Keratinocyte (primary cell): ENCODE measurements around the gene SUN1. TPM values are rescaled to one million over a fixed set of nuclear protein-coding genes. Genes with fewer than 3 reads are reported as not detected.
"Not testable (repeated sequence)": the region's sequence is repeated elsewhere in the genome, so short reads cannot be mapped to it uniquely, and the experiment has no call there.

Experiments used
- DNase-seq: peaks from one replicate; pipeline ENCODE4 v3.0.0-alpha.2; 2011; ENCODE audit warnings: low read depth, missing footprints, low spot score
- FAIRE-seq: peaks from 2 replicates; lab custom pipeline; 2011; peaks lifted over from hg19 to GRCh38; lab: Jason Lieb, UNC
- H2AFZ ChIP-seq: 2 replicates; pipeline ENCODE4 v1.6.0; 2012; ENCODE audit warnings: low read length, control low read depth, inconsistent platforms; ENCODE audit not compliant: control insufficient read depth
- H3K27ac ChIP-seq: 2 replicates; pipeline ENCODE4 v1.5.1; 2011; ENCODE audit warnings: low read length; ENCODE audit not compliant: control insufficient read depth, insufficient read depth
- H3K27me3 ChIP-seq: 3 replicates; pipeline ENCODE4 v1.6.0; 2011; ENCODE audit warnings: low read length; ENCODE audit not compliant: control insufficient read depth, insufficient read depth; ENCODE audit errors: extremely low read depth
- H3K36me3 ChIP-seq, 2 experiments: 2 replicates in 1 of 2; 3 replicates in 1 of 2; pipeline ENCODE4 v1.5.1; 2011; ENCODE audit warnings: low read length in 2 of 2, mild to moderate bottlenecking in 1 of 2; ENCODE audit not compliant: control insufficient read depth in 2 of 2, insufficient read depth in 2 of 2; ENCODE audit errors: extremely low read depth in 1 of 2
- H3K4me1 ChIP-seq: 3 replicates; pipeline ENCODE4 v1.5.1; 2011; ENCODE audit warnings: low read length; ENCODE audit not compliant: control insufficient read depth, insufficient read depth; ENCODE audit errors: extremely low read depth
- H3K4me2 ChIP-seq: 3 replicates; pipeline ENCODE4 v1.6.0; 2011; ENCODE audit warnings: low read depth, low read length; ENCODE audit not compliant: control insufficient read depth, insufficient read depth; ENCODE audit errors: extremely low read depth
- H3K4me3 ChIP-seq, 3 experiments: fragments of 200-600 bp in 1 of 3; sonication (generic) in 1 of 3; 2 replicates in 2 of 3; 3 replicates in 1 of 3; pipeline ENCODE4 v1.5.1; 2011 to 2016; ENCODE audit warnings: low read length in 3 of 3, mild to moderate bottlenecking in 3 of 3, control low read depth in 2 of 3, inconsistent platforms in 1 of 3, low read depth in 1 of 3, mixed read lengths in 1 of 3, mixed run types in 1 of 3, moderate library complexity in 1 of 3; ENCODE audit not compliant: control insufficient read depth in 2 of 3, insufficient read depth in 2 of 3; ENCODE audit errors: extremely low read depth in 1 of 3
- H3K79me2 ChIP-seq: 2 replicates; pipeline ENCODE4 v1.6.0; 2012; ENCODE audit warnings: low read length; ENCODE audit not compliant: control insufficient read depth, insufficient read depth
- H3K9ac ChIP-seq: 3 replicates; pipeline ENCODE4 v1.6.0; 2011; ENCODE audit warnings: low read length; ENCODE audit not compliant: control insufficient read depth, insufficient read depth; ENCODE audit errors: extremely low read depth
- H3K9me1 ChIP-seq: 3 replicates; pipeline ENCODE4 v1.6.0; 2011; ENCODE audit warnings: low read length; ENCODE audit not compliant: control insufficient read depth, insufficient read depth; ENCODE audit errors: extremely low read depth
- H3K9me3 ChIP-seq: 2 replicates; pipeline ENCODE4 v1.5.1; 2012; ENCODE audit warnings: low read depth, low read length; ENCODE audit not compliant: control insufficient read depth
- H4K20me1 ChIP-seq: 3 replicates; pipeline ENCODE4 v1.6.0; 2011; ENCODE audit warnings: low read length; ENCODE audit not compliant: control insufficient read depth, insufficient read depth; ENCODE audit errors: extremely low read depth
- CTCF ChIP-seq, 3 experiments: IDR thresholded peaks in 1 of 3; conservative IDR thresholded peaks in 1 of 3; optimal IDR thresholded peaks in 1 of 3; 2 replicates in 2 of 3; 3 replicates in 1 of 3; pipeline versions ENCODE3 to v1.5.1; 2011; ENCODE audit warnings: low read length in 3 of 3, mild to moderate bottlenecking in 3 of 3, moderate library complexity in 2 of 3, control low read depth in 1 of 3, inconsistent platforms in 1 of 3; ENCODE audit not compliant: insufficient read depth in 2 of 3; ENCODE audit errors: extremely low read depth in 1 of 3
- EZH2 ChIP-seq: IDR thresholded peaks from one replicate; pipeline ENCODE4 v1.6.1; 2012; ENCODE audit warnings: inconsistent platforms, mild to moderate bottlenecking, low read length, moderate library complexity
- dilution Hi-C: fragments of 300-500 bp; cut with MboI; formaldehyde crosslinking; loops from one replicate; pipeline ENCODE4 v1.7.0; 2020; ENCODE audit warnings: low sequenced_read_pairs; ENCODE audit not compliant: extremely low pct_ligation_motif_present
- polyA plus RNA-seq, 5 experiments: library from polyadenylated mRNA; depleted of rRNA in 3 of 5; stranded (reverse) in 3 of 5; stranded (forward) in 1 of 5; unstranded in 1 of 5; fragments of >200 nt; gene quantifications; 1 replicate in 1 of 5; 2 replicates in 3 of 5; 3 replicates in 1 of 5; pipeline versions ENCODE4 v1.2.1 to v1.2.3, GENCODE V29; 2011 to 2012; ENCODE audit warnings: missing spikeins in 2 of 5, low read depth in 1 of 5, low replicate concordance in 1 of 5

The SUN1 gene
- polyA plus RNA-seq, 1 donor (not counting 4 experiments of a cell fraction or from before 2014, with no cell fraction given) = 166 TPM

DNA sequence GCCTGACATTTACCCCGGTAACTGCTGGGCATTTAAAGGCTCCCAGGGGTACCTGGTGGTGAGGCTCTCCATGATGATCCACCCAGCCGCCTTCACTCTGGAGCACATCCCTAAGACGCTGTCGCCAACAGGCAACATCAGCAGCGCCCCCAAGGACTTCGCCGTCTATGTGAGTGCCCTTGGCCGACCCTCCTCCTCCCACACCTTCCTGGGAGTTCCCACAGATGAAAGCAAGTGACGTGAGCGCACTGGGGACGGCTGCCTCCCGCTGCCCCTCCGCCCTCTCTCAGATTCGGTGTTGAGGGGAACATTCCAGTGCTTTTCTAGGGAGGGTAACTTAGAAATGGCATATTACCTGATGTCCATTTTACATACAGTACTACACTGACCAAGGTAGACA, 37.1 kb downstream of the SUN1 start:
- H3K79me2 ChIP-seq = peaks cover 9% of the 10 kb centered on the region
- H3K36me3 ChIP-seq = peaks cover 21 to 27% of the 10 kb centered on the region in 2 experiments
- H3K27ac ChIP-seq = no peak overlapping the region
- dilution Hi-C loops = no loop called here
- H3K9ac ChIP-seq = no peak overlapping the region
- H3K9me1 ChIP-seq = no peaks in the 10 kb centered on the region
- peaks cover 19% of the 10 kb centered on the region for H3K4me1 ChIP-seq
- no peaks in the 10 kb centered on the region for H4K20me1 ChIP-seq
- H3K9me3 ChIP-seq = no peaks in the 10 kb centered on the region
- H2AFZ ChIP-seq = no peak overlapping the region
- TF ChIP-seq EZH2 (no peak), CTCF (optimal IDR thresholded peaks at IDR 0.05 in 1 of 3, IDR thresholded peaks at IDR 0.05 in 1 of 3, conservative IDR thresholded peaks at IDR 0.05 in 1 of 3; ENCODE audit: extremely low read depth in 1 of 3, insufficient read depth in 2 of 3, low read length in 3 of 3) (no peak)
- H3K4me2 ChIP-seq = no peak overlapping the region
- H3K27me3 ChIP-seq = no peaks in the 10 kb centered on the region
- FAIRE-seq = no peak
- DNase-seq = no peak
- H3K4me3 ChIP-seq = no peak overlapping the region

DNA sequence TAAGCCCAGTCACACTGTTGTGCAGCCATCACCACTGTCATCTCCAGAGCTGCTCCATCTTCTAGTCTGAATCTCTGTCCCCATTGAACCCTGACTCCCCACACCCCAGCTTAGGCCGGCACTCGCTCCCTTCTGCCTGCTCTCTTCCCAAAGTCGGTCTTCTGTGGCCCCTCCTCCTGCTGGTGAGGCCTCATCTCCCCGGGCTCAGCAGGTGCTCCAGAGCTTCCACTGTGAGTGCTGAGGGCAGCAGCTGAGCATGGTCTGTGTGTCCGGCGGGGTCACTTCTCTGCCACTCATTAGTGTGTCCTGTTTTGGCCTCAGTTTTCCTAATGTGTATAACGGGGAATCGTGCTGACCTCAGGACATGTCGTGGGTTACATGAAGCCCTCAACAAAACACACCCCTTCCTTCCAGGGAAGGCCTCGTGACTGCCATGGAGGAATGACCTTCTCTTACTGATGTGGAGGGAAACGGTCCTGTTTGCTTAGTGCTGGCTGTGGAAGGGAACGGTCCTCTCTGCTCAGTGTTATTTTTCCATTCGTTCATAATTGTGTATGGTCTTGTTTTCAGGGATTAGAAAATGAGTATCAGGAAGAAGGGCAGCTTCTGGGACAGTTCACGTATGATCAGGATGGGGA, 39.7 kb downstream of the SUN1 start:
- no peak overlapping the region for H2AFZ ChIP-seq
- DNase-seq (no peak), FAIRE-seq (no peak)
- peaks cover 11% of the 10 kb centered on the region for H3K79me2 ChIP-seq
- H3K9me3 ChIP-seq = no peaks in the 10 kb centered on the region
- no peak overlapping the region for H3K27ac ChIP-seq
- dilution Hi-C loops = no loop called here
- TF ChIP-seq EZH2 (no peak), CTCF (optimal IDR thresholded peaks at IDR 0.05 in 1 of 3, IDR thresholded peaks at IDR 0.05 in 1 of 3, conservative IDR thresholded peaks at IDR 0.05 in 1 of 3; ENCODE audit: extremely low read depth in 1 of 3, insufficient read depth in 2 of 3, low read length in 3 of 3) (no peak)
- no peak overlapping the region for H3K9ac ChIP-seq
- no peaks in the 10 kb centered on the region for H3K27me3 ChIP-seq
- H3K4me2 ChIP-seq = no peak overlapping the region
- H3K9me1 ChIP-seq = no peaks in the 10 kb centered on the region
- H3K4me1 ChIP-seq = peaks cover 16% of the 10 kb centered on the region
- peaks cover 17 to 21% of the 10 kb centered on the region in 2 experiments for H3K36me3 ChIP-seq
- no peak overlapping the region for H3K4me3 ChIP-seq
- no peaks in the 10 kb centered on the region for H4K20me1 ChIP-seq

DNA sequence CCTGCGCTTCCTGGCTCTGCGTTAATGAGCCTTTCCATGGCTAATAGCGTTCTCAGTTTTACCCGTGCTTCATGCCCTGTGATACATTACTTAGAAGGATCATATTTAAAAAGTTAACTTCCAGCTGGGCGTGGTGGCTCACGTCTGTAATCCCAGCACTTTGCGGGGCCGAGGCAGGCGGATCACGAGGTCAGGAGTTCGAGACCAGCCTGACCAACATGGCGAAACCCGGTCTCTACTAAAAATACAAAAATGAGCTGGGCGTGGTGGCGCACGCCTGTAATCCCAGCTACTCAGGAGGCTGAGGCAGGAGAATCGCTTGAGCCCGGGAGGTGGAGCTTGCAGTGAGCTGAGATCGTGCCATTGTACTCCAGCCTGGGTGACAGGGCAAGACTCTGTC, 40.4 kb downstream of the SUN1 start:
- FAIRE-seq, dilution Hi-C loops, H2AFZ ChIP-seq, H4K20me1 ChIP-seq, H3K27ac ChIP-seq, DNase-seq, H3K27me3 ChIP-seq, H3K9ac ChIP-seq, H3K4me1 ChIP-seq, H3K9me1 ChIP-seq, H3K4me2 ChIP-seq, H3K4me3 ChIP-seq, H3K9me3 ChIP-seq: not testable (repeated sequence)
- Histone ChIP-seq H3K36me3 (peaks cover 12 to 20% of the 10 kb centered on the region in 2 experiments), H3K79me2 (peaks cover 13% of the 10 kb centered on the region)
